Gastroesophageal sphincter (tissue), 4 donors: ENCODE results near the gene ARID1B. TPM values are rescaled to one million over a fixed set of nuclear protein-coding genes. Genes with fewer than 3 reads are reported as not detected.

Experiments
- ATAC-seq: fragments of 150-250 bp; one replicate; pipeline ENCODE4 v1.9.1; 2016; ENCODE audit warnings: mild to moderate bottlenecking, moderate library complexity
- H3K27ac ChIP-seq, 4 donors: fragments of 200-600 bp; sonication (generic) in 3 of 4; 1 replicate in 3 of 4; 2 replicates in 1 of 4; pipeline ENCODE4 v1.5.1; 2016 to 2019
- H3K27me3 ChIP-seq: fragments of 200-600 bp; sonication (generic); one replicate; pipeline ENCODE4 v1.5.1; 2019
- H3K36me3 ChIP-seq, 2 donors: fragments of 200-600 bp; sonication (generic); one replicate each; pipeline ENCODE4 v1.5.1; 2019; ENCODE audit warnings: control low read depth in 1 of 2
- H3K4me1 ChIP-seq, 3 donors: fragments of 200-600 bp; sonication (generic); 1 replicate in 2 of 3; 2 replicates in 1 of 3; pipeline ENCODE4 v1.5.1; 2016 to 2019; ENCODE audit warnings: control low read depth in 2 of 3
- H3K4me3 ChIP-seq, 2 donors: fragments of 200-600 bp; sonication (generic); one replicate each; pipeline ENCODE4 v1.5.1; 2019; ENCODE audit warnings: mild to moderate bottlenecking in 1 of 2, moderate library complexity in 1 of 2
- H3K9me3 ChIP-seq, 3 donors: fragments of 200-600 bp; sonication (generic); one replicate each; pipeline ENCODE4 v1.5.1; 2017 to 2019; ENCODE audit warnings: control low read depth in 2 of 3
- CTCF ChIP-seq, 4 experiments: fragments of 200-600 bp in 2 of 4; fragments of 450-650 bp in 2 of 4; sonication (generic) in 1 of 4; IDR thresholded peaks; one replicate each; pipeline ENCODE4 v1.5.1; 2017 to 2019; ENCODE audit warnings: antibody characterized with exemption in 4 of 4, mild to moderate bottlenecking in 2 of 4, moderate library complexity in 2 of 4
- EP300 ChIP-seq: sonication (generic); formaldehyde crosslinking; IDR thresholded peaks from one replicate; pipeline ENCODE4 v1.6.1; 2017; ENCODE audit warnings: antibody characterized with exemption, mild to moderate bottlenecking
- POLR2A ChIP-seq, 2 donors: fragments of 450-650 bp; IDR thresholded peaks; one replicate each; pipeline ENCODE4 v1.6.1; 2017; ENCODE audit warnings: antibody characterized with exemption in 2 of 2, mild to moderate bottlenecking in 2 of 2, moderate library complexity in 1 of 2
- POLR2AphosphoS5 ChIP-seq: sonication (generic); formaldehyde crosslinking; IDR thresholded peaks from one replicate; pipeline ENCODE4 v1.6.1; 2017; ENCODE audit warnings: antibody characterized with exemption
- WGBS, 2 donors: methylation state at CpG; one replicate each; pipeline ENCODE4 v1.1.5; 2018; ENCODE audit warnings: low coverage in 1 of 2; 5-methylcytosine and 5-hydroxymethylcytosine counted together
- total RNA-seq, 4 donors: library from RNA; depleted of rRNA; stranded (reverse); fragments of >200 nt; gene quantifications; one replicate each; pipeline ENCODE4 v1.1.0, GENCODE V29; 2016

The ARID1B gene
- total RNA-seq, 4 donors from 2014 or later: 40.0 to 106 (median 79.7) TPM

DNA sequence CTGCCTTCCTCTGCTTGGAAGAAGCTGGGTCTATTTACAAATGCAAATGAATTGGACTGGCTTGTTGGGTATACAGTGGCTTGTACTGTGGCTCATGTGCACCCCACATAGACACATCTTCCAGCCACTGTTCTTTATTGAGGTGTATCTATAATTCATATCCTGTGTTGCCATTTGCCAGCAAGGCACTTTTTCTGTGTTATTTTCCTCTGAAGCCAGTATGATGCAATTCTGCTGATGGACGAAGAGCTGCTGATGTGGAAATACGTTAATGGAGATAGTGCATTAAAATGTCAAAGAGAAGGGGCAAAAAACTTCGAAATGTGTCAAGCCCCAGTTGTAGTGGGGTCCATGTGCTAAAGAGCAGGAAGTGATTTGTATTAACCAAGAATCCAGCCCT, 378.6 kb downstream of the ARID1B start:
- H3K4me3 ChIP-seq: no peak overlapping the region
- no peaks in the 10 kb centered on the region for H3K4me1 ChIP-seq
- H3K36me3 ChIP-seq: peaks cover 0 to 42% of the 10 kb centered on the region in 2 donors
- WGBS, 2 donors: 70 to 90% methylated on average over 2 to 3 of the region's 3 CpGs
- no peak overlapping the region for H3K27ac ChIP-seq
- H3K27me3 ChIP-seq: no peaks in the 10 kb centered on the region
- TF ChIP-seq POLR2A (IDR thresholded peaks at IDR 0.05) (no peak), CTCF (IDR thresholded peaks at IDR 0.05) (no peak), POLR2AphosphoS5 (no peak), EP300 (no peak)
- H3K9me3 ChIP-seq: no peaks in the 10 kb centered on the region
- ATAC-seq: no peak

DNA sequence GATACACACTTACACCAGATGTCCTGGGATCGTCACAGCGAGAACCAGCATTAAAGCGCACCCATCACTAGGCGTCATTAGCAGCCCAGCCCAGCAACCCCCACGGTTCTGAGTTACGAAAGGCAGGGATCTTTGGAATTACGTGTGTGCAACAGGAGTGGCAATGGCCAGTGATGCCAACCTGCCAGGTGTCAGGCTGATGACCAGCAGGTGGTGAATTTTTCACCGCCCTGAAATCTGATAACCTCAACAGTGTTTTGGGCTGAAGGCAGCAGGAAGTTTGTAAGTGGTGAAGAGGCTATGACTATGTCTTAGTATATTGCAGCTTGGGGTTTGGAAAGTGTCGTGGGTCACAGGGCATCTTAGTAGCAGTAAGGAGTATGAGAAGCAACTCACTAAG, 380.1 kb downstream of the ARID1B start:
- peaks cover 0 to 40% of the 10 kb centered on the region in 2 donors for H3K36me3 ChIP-seq
- H3K9me3 ChIP-seq: no peaks in the 10 kb centered on the region
- 100% methylated on average over 1 to 2 of the region's 9 CpGs for WGBS, 2 donors
- no peak overlapping the region for H3K4me3 ChIP-seq
- ATAC-seq: no peak
- no peaks in the 10 kb centered on the region for H3K27me3 ChIP-seq
- TF ChIP-seq POLR2A (IDR thresholded peaks at IDR 0.05) (no peak), POLR2AphosphoS5 (no peak), CTCF (IDR thresholded peaks at IDR 0.05) (no peak)
- H3K27ac ChIP-seq: no peak overlapping the region
- H3K4me1 ChIP-seq: no peaks in the 10 kb centered on the region

GRCh38 chr6:157158456-157158855, 381.3 kb downstream of the ARID1B start:
- WGBS, 2 donors: 86% methylated on average over 4 of the region's 4 CpGs
- no peaks in the 10 kb centered on the region for H3K4me1 ChIP-seq
- no peak overlapping the region for H3K27ac ChIP-seq
- H3K27me3 ChIP-seq: no peaks in the 10 kb centered on the region
- no peak for ATAC-seq
- H3K4me3 ChIP-seq: no peak overlapping the region
- no peak for TF ChIP-seq POLR2A (IDR thresholded peaks at IDR 0.05)
- TF ChIP-seq EP300: no peak
- no peak for TF ChIP-seq CTCF (IDR thresholded peaks at IDR 0.05)
- TF ChIP-seq POLR2AphosphoS5: no peak
- H3K9me3 ChIP-seq: no peaks in the 10 kb centered on the region
- H3K36me3 ChIP-seq: peaks cover 0 to 42% of the 10 kb centered on the region in 2 donors

- no peak for ATAC-seq
- WGBS, 2 donors: 75 to 76% methylated on average over 2 of the region's 3 CpGs
- no peak overlapping the region for H3K4me3 ChIP-seq
- H3K4me1 ChIP-seq: no peaks in the 10 kb centered on the region
- no peaks in the 10 kb centered on the region for H3K9me3 ChIP-seq
- H3K27me3 ChIP-seq: no peaks in the 10 kb centered on the region
- H3K27ac ChIP-seq: no peak overlapping the region
- peaks cover 0 to 45% of the 10 kb centered on the region in 2 donors for H3K36me3 ChIP-seq
- TF ChIP-seq CTCF (IDR thresholded peaks at IDR 0.05) (no peak), EP300 (no peak), POLR2AphosphoS5 (no peak), POLR2A (IDR thresholded peaks at IDR 0.05) (no peak)
Measured at GRCh38 chr6:157158897-157159296, 381.7 kb downstream of the ARID1B start.

GRCh38 chr6:157159348-157159747, 382.2 kb downstream of the ARID1B start:
- no peak for TF ChIP-seq EP300
- TF ChIP-seq POLR2AphosphoS5: no peak
- no peak for TF ChIP-seq CTCF (IDR thresholded peaks at IDR 0.05)
- no peak for TF ChIP-seq POLR2A (IDR thresholded peaks at IDR 0.05)
- WGBS, 2 donors: 80% methylated on average over 4 of the region's 4 CpGs; no CpG with 5 or more reads in 1 of the 2 donors

More at GRCh38 chr6:157159348-157159747, 382.2 kb downstream of the ARID1B start:
- Histone ChIP-seq H3K4me3 (no peak overlapping the region), H3K36me3 (peaks cover 0 to 41% of the 10 kb centered on the region in 2 donors), H3K9me3 (no peaks in the 10 kb centered on the region), H3K27me3 (no peaks in the 10 kb centered on the region), H3K4me1 (no peaks in the 10 kb centered on the region), H3K27ac (no peak overlapping the region)
- ATAC-seq: no peak
